Stomach (tissue), 4 donors: Measurements from ENCODE around the gene ZNF580.

Source experiments
- CTCF ChIP-seq, 7 experiments: fragments of 450-650 bp in 4 of 7; fragments of 200-600 bp in 3 of 7; sonication (generic) in 3 of 7; IDR thresholded peaks; one replicate each; pipeline ENCODE4 v1.5.1; 2016 to 2019; ENCODE audit warnings: antibody characterized with exemption in 7 of 7, control low read depth in 2 of 7, mild to moderate bottlenecking in 1 of 7
- EP300 ChIP-seq: sonication (generic); formaldehyde crosslinking; IDR thresholded peaks from one replicate; pipeline ENCODE4 v1.6.1; 2017; ENCODE audit warnings: antibody characterized with exemption
- POLR2A ChIP-seq, 4 donors: fragments of 450-650 bp; IDR thresholded peaks; one replicate each; pipeline ENCODE4 v1.6.1; 2016; ENCODE audit warnings: antibody characterized with exemption in 4 of 4, control low read depth in 2 of 4, mild to moderate bottlenecking in 1 of 4, moderate library complexity in 1 of 4
- POLR2AphosphoS5 ChIP-seq, 3 donors: sonication (generic); formaldehyde crosslinking; IDR thresholded peaks; one replicate each; pipeline ENCODE4 v1.6.1; 2016; ENCODE audit warnings: antibody characterized with exemption in 3 of 3

DNA sequence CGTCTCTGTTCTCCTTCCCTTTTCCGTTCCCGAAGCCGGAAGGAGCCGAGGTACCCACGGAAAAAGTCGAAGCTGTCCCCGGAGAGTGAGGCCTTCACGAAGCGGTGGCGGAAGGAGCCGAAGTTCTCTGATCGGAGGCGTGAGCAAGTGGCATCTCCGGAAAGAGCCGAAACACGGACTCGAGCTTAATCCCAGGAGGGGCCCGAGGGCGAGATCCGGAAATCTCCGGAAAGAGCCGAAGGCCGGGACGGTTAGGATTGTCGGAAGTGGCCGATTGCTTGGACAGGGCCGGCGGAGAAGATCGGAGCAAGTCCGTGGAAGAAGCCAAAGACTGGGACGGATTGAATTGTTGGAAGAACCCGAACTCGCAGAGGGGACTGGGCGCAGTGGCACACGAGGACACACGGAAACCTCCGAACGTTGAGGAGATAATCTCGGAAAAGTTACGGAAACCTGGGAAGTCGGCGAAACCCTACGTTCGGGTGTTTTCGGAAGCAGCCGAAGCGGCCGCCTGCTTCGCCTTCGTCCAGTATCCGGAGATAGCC lies 13.6 kb downstream of the ZNF580 start:
- TF ChIP-seq CTCF (IDR thresholded peaks at IDR 0.05) (no peak), POLR2AphosphoS5 (IDR thresholded peaks at IDR 0.05) (no peak), POLR2A (IDR thresholded peaks at IDR 0.05) (no peak), EP300 (no peak)
